ENCODE results near the gene GNRH2. TPM values are rescaled to one million over a fixed set of nuclear protein-coding genes. Genes with fewer than 3 reads are reported as not detected.

GNRH2 gene
- total RNA-seq, 4 donors from 2014 or later, result not detected

- TF ChIP-seq, protein P1, sequence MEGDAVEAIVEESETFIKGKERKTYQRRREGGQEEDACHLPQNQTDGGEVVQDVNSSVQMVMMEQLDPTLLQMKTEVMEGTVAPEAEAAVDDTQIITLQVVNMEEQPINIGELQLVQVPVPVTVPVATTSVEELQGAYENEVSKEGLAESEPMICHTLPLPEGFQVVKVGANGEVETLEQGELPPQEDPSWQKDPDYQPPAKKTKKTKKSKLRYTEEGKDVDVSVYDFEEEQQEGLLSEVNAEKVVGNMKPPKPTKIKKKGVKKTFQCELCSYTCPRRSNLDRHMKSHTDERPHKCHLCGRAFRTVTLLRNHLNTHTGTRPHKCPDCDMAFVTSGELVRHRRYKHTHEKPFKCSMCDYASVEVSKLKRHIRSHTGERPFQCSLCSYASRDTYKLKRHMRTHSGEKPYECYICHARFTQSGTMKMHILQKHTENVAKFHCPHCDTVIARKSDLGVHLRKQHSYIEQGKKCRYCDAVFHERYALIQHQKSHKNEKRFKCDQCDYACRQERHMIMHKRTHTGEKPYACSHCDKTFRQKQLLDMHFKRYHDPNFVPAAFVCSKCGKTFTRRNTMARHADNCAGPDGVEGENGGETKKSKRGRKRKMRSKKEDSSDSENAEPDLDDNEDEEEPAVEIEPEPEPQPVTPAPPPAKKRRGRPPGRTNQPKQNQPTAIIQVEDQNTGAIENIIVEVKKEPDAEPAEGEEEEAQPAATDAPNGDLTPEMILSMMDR (IDR thresholded peaks at IDR 0.05; ENCODE audit: low read depth), result no peak
These were observed 16.1 kb downstream of the GNRH2 start for GRCh38 chr20:3059489-3059888.

- TF ChIP-seq, protein P1 (IDR thresholded peaks at IDR 0.05; ENCODE audit: low read depth), result no peak
These were observed 24.0 kb downstream of the GNRH2 start for GRCh38 chr20:3067139-3068014.

DNA sequence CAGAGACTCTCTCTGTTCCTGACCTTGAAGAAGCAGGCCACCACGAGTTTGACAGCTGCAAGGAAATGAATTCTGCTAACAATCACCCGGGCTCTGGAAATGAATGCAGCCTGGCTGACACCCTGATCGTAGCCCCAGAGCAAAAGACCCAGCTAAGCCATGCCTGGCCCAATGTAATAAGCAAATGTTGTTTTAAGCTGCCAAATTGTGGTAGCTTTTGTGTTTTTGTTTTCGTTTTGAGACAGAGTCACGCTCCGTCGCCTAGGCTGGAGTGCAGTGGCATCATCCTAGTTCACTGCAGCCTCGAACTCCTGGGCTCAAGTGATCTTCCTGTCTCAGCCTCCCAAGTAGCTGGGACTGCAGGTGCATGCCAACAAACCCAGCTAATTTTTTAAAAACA lies 24.7 kb downstream of the GNRH2 start:
- TF ChIP-seq, protein P1 (IDR thresholded peaks at IDR 0.05; ENCODE audit: low read depth), result no peak

- TF ChIP-seq, protein P1 (IDR thresholded peaks at IDR 0.05; ENCODE audit: low read depth), result no peak
These were observed 25.8 kb downstream of the GNRH2 start for GRCh38 chr20:3068986-3069900.

- TF ChIP-seq, protein P1 (IDR thresholded peaks at IDR 0.05; ENCODE audit: low read depth), result no peak
These were observed 27.3 kb downstream of the GNRH2 start for GRCh38 chr20:3070725-3071124.

DNA sequence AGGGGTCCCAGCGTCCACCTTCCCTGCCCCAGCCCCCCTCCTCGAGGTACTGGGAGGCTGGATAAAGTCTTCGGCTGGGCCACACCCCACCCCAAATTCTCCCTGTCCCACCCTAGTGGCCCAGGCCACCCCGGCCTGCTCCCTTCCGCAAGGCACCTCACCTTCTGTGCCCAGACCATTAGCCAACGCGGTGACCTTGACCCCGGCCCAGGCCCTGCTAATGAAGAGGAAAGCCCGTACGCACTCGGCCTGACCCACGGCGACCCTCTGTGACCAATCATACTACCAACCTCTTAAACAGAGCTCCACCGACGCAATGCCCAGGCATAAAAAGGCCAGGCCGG lies 27.8 kb downstream of the GNRH2 start:
- TF ChIP-seq, protein P1 (IDR thresholded peaks at IDR 0.05; ENCODE audit: low read depth), result no peak

Measured in subcutaneous adipose tissue (tissue), 4 donors.